Epithelial cell of proximal tubule (primary cell): ENCODE measurements around the gene NAE1. TPM values are rescaled to one million over a fixed set of nuclear protein-coding genes. Genes with fewer than 3 reads are reported as not detected.
A peak's percentile ranks its signal among the peaks of the same experiment; 100 is the strongest.

Source experiments
- DNase-seq: peaks from one replicate; pipeline ENCODE4 v3.0.0-alpha.2; 2011; ENCODE audit warnings: low read depth
- H3K4me3 ChIP-seq: 2 replicates; pipeline ENCODE4 v1.5.1; 2011; ENCODE audit warnings: low read depth, mild to moderate bottlenecking, low read length
- total RNA-seq: library from RNA; depleted of rRNA; stranded (reverse); fragments of >200 nt; gene quantifications from 2 replicates; pipeline ENCODE4 v1.2.3, GENCODE V29; 2015
- TF ChIP-seq, protein P1 (sequence below): conservative IDR thresholded peaks from 2 replicates; pipeline ENCODE4 v1.5.1; 2012; ENCODE audit warnings: low read depth, mild to moderate bottlenecking, low read length

The NAE1 gene
- total RNA-seq = 92.3 and 115 TPM in 2 replicates

DNA sequence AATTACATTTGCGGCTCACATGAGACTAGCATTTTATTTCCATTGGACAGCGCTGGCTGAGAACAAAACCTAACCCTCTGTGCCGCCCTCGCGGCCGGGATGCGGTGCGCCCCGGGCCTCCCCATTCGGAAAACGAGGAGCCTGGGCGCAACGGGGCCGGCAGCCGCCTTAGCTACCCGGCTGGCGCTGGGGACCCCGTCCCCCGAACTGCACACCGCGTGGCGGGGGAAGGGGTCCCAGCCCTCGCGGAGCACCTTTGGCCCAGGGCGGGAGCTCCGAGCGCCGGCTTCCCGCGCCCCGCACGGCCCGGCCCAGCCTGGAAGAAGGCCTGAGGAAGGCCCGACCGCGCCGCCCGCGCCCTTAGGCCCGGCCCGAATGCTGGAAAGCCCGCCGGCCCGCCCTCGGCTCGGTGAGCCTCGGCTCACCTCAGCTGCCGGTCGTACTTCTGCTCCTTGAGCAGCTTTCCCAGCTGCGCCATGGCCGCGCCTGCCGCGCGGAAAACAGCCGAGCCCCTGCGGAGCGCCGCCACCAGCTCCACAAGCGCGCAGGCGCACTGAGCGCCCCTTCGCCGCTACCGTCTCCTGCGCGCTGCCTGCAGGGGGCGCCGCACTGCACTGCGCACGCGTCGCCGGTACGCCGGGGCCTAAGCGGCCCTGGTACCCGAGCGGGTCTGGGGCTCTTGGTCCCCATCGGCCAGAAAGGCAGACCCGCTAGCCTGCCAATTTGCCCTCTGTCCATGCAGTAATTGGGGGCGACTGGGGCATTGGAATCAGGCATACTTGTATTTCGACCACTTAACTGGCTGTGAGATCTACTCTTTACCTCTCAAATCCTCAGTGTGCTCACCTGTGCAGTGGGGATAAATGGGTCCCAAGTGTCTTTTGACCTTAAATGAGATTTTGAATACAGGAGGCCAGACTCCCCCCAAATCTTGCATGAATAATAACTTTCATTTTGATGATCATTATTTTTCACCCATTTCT lies at the start of gene NAE1:
Gene NAE1, minus strand, starts transcription at position 555 of the 983 bp plus-strand sequence. Its CDS starts 77 bp downstream, at position 478.
- peak within 1 kb of the TSS; percentile 87 for H3K4me3 ChIP-seq
- no peak for DNase-seq
- TF ChIP-seq, protein P1, sequence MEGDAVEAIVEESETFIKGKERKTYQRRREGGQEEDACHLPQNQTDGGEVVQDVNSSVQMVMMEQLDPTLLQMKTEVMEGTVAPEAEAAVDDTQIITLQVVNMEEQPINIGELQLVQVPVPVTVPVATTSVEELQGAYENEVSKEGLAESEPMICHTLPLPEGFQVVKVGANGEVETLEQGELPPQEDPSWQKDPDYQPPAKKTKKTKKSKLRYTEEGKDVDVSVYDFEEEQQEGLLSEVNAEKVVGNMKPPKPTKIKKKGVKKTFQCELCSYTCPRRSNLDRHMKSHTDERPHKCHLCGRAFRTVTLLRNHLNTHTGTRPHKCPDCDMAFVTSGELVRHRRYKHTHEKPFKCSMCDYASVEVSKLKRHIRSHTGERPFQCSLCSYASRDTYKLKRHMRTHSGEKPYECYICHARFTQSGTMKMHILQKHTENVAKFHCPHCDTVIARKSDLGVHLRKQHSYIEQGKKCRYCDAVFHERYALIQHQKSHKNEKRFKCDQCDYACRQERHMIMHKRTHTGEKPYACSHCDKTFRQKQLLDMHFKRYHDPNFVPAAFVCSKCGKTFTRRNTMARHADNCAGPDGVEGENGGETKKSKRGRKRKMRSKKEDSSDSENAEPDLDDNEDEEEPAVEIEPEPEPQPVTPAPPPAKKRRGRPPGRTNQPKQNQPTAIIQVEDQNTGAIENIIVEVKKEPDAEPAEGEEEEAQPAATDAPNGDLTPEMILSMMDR = peak; percentile 84

GRCh38 chr16:66878067-66878466 lies 47.3 kb upstream of the NAE1 start:
- H3K4me3 ChIP-seq = no peak overlapping the region
- DNase-seq = no peak
- TF ChIP-seq, protein P1 = no peak

DNA sequence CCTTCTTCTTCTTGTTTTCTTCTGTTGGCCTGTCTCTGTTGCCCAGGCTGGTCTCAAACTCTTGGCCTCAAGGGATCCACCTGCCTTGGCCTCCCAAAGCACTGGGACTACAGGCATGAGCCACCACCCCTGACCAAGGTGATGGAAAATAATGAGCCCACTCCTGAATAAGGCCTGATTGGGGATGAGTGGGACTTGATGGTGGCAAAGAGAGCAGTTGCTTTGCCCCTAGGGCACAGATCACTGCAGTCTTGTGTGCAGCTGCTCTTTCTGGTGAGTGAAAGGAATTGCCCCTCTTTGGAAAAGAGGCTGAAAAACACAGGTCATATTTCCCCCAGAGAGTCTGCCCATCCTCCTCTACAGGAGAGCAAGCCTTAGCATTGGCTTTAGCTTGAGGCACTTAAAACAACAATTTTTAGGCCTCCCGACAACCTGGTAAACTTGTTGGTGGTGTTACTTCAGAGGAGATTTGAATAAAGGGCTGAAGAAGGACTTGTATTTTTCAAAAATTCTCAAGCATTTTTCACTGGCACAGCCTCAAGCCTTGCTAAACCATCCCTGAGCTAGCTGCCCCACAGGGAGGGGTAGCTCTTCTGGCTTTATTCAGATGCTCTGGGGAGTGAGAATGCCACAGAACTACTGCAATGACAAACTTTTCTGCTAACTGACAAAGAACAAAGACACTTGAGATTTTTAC lies 43.5 kb upstream of the NAE1 start:
- TF ChIP-seq, protein P1 = no peak
- no peak for DNase-seq
- H3K4me3 ChIP-seq = no peak overlapping the region

DNA sequence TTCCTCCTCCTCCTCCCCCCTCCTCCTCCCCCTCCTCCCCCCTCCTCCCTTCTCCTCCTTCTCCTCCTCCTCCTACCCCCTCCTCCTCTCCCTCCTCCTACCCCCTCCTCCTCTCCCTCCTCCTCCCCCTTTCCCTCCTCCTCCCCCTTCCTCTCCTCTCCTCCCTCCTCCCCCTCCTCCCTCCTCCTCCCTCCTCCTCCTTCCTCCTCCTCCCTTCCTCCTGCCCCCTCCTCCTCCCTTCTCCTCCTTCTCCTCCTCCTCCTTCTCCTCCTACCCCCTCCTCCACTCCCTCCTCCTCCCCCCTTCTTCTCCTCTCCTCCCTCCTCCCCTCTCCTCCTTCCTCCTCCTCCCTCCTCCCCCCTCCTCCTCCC lies 42.9 kb upstream of the NAE1 start:
- H3K4me3 ChIP-seq = no peak overlapping the region
- DNase-seq = no peak
- TF ChIP-seq, protein P1 = no peak

GRCh38 chr16:66872943-66873684 lies 42.3 kb upstream of the NAE1 start:
- TF ChIP-seq, protein P1 = peak; percentile 92
- peak; percentile 87 for DNase-seq
- H3K4me3 ChIP-seq = peak overlapping the region; percentile 49

DNA sequence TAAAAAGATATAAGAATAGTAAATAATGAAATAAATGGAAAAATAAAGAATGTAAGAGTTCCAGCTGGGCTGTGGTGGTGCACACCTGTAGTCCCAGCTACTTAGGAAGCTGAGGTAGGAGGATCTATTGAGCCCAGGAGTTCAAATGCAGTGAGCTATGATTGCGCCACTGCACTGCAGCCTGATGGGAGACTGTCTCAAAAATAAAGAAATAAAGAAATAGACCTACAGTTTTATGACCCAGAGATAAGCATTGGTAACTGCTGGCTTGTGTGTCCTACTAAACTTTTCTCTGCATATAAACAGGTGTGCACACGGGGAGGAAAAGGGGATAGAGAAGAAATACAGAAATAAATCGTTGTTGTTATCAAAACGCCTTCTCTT lies 41.8 kb upstream of the NAE1 start:
- no peak for DNase-seq
- peak overlapping the region; percentile 49 for H3K4me3 ChIP-seq
- TF ChIP-seq, protein P1 = no peak
